GM12878 (cell line): ENCODE data around the gene TNFRSF1B.

ENCODE experiments used
- CTCF ChIP-seq, 3 experiments: IDR thresholded peaks in 2 of 3; conservative IDR thresholded peaks in 1 of 3; 2 replicates each; pipeline ENCODE4 v1.5.1; 2011; ENCODE audit warnings: low read depth in 3 of 3, low read length in 3 of 3, mild to moderate bottlenecking in 3 of 3, control low read depth in 2 of 3, moderate library complexity in 2 of 3, inconsistent platforms in 1 of 3, mixed read lengths in 1 of 3; ENCODE audit not compliant: control insufficient read depth in 2 of 3, insufficient read depth in 1 of 3; ENCODE audit errors: extremely low read depth in 1 of 3
- JUND ChIP-seq: IDR thresholded peaks from 2 replicates; pipeline ENCODE4 v1.6.1; 2012; ENCODE audit warnings: low read depth, mild to moderate bottlenecking, low read length, improper control_type of control experiment, moderate library complexity
- KAT2A ChIP-seq: conservative IDR thresholded peaks from 2 replicates; pipeline ENCODE4 v1.6.1; 2011; ENCODE audit warnings: low read depth, low read length; ENCODE audit not compliant: control insufficient read depth
- KDM1A ChIP-seq: fragments of 200-600 bp; sonication (generic); IDR thresholded peaks from 2 replicates; pipeline ENCODE4 v1.6.1; 2016; ENCODE audit warnings: borderline replicate concordance
- NR2F1 ChIP-seq: fragments of 450-650 bp; conservative IDR thresholded peaks from 2 replicates; pipeline ENCODE4 v1.6.1; 2017; ENCODE audit warnings: mild to moderate bottlenecking
- POLR2A ChIP-seq: IDR thresholded peaks from 2 replicates; pipeline ENCODE4 v1.6.1; 2011; ENCODE audit warnings: low read depth, mild to moderate bottlenecking, low read length
- POLR2AphosphoS5 ChIP-seq: IDR thresholded peaks from 2 replicates; pipeline ENCODE4 v1.6.1; 2011; ENCODE audit warnings: mild to moderate bottlenecking, low read length, inconsistent platforms
- RAD21 ChIP-seq: IDR thresholded peaks from 2 replicates; pipeline ENCODE4 v1.6.1; 2011; ENCODE audit warnings: mild to moderate bottlenecking, low read depth, low read length, moderate library complexity; ENCODE audit not compliant: insufficient read depth
- REST ChIP-seq: IDR thresholded peaks from 2 replicates; pipeline ENCODE4 v1.6.1; 2012; ENCODE audit warnings: mild to moderate bottlenecking, low read depth, low read length
- TAF1 ChIP-seq: IDR thresholded peaks from 2 replicates; pipeline ENCODE4 v1.6.1; 2011; ENCODE audit warnings: mild to moderate bottlenecking, low read depth, low read length, borderline replicate concordance
- TARDBP ChIP-seq: IDR thresholded peaks from 2 replicates; pipeline ENCODE4 v1.6.1; 2016; ENCODE audit warnings: borderline replicate concordance
- ZSCAN29 ChIP-seq: fragments of 450-650 bp; IDR thresholded peaks from 2 replicates; pipeline ENCODE4 v1.6.1; 2017; ENCODE audit warnings: mild to moderate bottlenecking, moderate library complexity

- no peak for TF ChIP-seq CTCF (IDR thresholded peaks at IDR 0.05 in 2 of 3, conservative IDR thresholded peaks at IDR 0.05 in 1 of 3; ENCODE audit: control insufficient read depth in 2 of 3, extremely low read depth in 1 of 3, insufficient read depth in 1 of 3, low read depth in 3 of 3, low read length in 3 of 3)
- TF ChIP-seq POLR2AphosphoS5 = no peak
- TF ChIP-seq KAT2A = no peak
- no peak for TF ChIP-seq KDM1A
- TF ChIP-seq RAD21 = no peak
- TF ChIP-seq REST = no peak
- no peak for TF ChIP-seq POLR2A
- TF ChIP-seq NR2F1 = no peak
- no peak for TF ChIP-seq TARDBP
- no peak for TF ChIP-seq JUND
- TF ChIP-seq TAF1 = no peak
- TF ChIP-seq ZSCAN29 = no peak
Measured at GRCh38 chr1:12195416-12195815, 28.6 kb downstream of the TNFRSF1B start.
